ENCODE measurements around the gene PANX2. TPM values are rescaled to one million over a fixed set of nuclear protein-coding genes. Genes with fewer than 3 reads are reported as not detected.
A peak's percentile ranks its signal among the peaks of the same experiment; 100 is the strongest.

Gene PANX2
- total and polyA plus RNA-seq, 9 of the 15 experiments (the other 6 are each of a cell fraction or from before 2014, with no cell fraction given) = 0.01 to 3.9 (median 0.67) TPM; not detected in 1

DNA sequence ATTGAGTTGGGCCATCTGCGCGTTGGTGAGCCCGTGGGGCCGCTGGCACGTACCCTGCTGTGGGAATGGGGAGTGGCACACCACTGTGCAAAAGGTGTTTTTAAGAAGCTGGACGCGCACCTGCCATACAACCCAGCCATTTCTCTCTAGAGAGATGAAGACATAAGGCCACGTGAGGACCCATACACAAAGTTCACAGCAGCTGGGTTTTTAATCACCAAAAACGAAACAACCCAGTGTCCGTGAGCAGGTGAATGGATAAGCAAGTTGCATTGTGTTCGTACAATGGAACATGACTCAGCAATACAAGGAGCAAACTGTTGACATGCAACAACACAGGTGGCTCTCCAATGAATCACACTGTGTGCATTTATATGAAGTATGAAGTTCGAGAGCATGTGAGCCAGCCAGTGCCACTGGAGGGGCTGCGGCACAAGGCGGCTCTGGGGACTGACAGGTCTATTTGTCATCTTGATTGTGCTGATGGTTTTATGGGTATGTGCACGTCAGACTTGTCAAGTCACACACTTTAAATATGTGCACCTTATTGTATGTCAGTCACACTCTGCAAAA lies 30.6 kb upstream of the PANX2 start (continued):
- TF ChIP-seq EGR1 (conservative IDR thresholded peaks at IDR 0.05) (no peak), ZNF311 (CRISPR knock-in tag; IDR thresholded peaks at IDR 0.05) (no peak), MAFK (IDR thresholded peaks at IDR 0.05; ENCODE audit: low read length) (peak; percentile 84), BRD9 (IDR thresholded peaks at IDR 0.05; ENCODE audit: low read depth, partially characterized antibody) (no peak), ZNF57 (CRISPR knock-in tag; IDR thresholded peaks at IDR 0.05) (no peak), PTRF (tag; IDR thresholded peaks at IDR 0.05) (no peak), MED1 (CRISPR knock-in tag; IDR thresholded peaks at IDR 0.05; ENCODE audit: borderline replicate concordance) (no peak), MCM7 (IDR thresholded peaks at IDR 0.05) (no peak), PYGO2 (tag; IDR thresholded peaks at IDR 0.05) (no peak), SETDB1 (IDR thresholded peaks at IDR 0.05; ENCODE audit: low read length) (no peak), RFX7 (CRISPR knock-in tag; IDR thresholded peaks at IDR 0.05) (no peak), EHMT2 (IDR thresholded peaks at IDR 0.05) (no peak), YY1 (IDR thresholded peaks at IDR 0.05; ENCODE audit: borderline replicate concordance in 1 of 3, control insufficient read depth in 1 of 3, extremely low read depth in 1 of 3, insufficient read depth in 3 of 3, insufficient read length in 1 of 3, insufficient replicate concordance in 2 of 3, low read depth in 1 of 3, low read length in 2 of 3) (no peak), C11orf30 (IDR thresholded peaks at IDR 0.05; ENCODE audit: low read depth) (peak; percentile 89), ZNF561 (CRISPR knock-in tag; conservative IDR thresholded peaks at IDR 0.05) (no peak), ATF1 (CRISPR knock-in tag; IDR thresholded peaks at IDR 0.05) (no peak), ATF1 (tag; IDR thresholded peaks at IDR 0.05) (0 out of 2 replicates have a peak, but pooled peaks have one; percentile 34), SREBF2 (CRISPR knock-in tag; IDR thresholded peaks at IDR 0.05) (no peak), ZNF830 (CRISPR knock-in tag; IDR thresholded peaks at IDR 0.05) (no peak), MEIS2 (IDR thresholded peaks at IDR 0.05; ENCODE audit: partially characterized antibody) (peak; percentile 99), RBFOX2 (IDR thresholded peaks at IDR 0.05; ENCODE audit: low read depth, low read length) (no peak), SMAD4 (CRISPR knock-in tag; conservative IDR thresholded peaks at IDR 0.05) (no peak), CBFA2T3 (IDR thresholded peaks at IDR 0.05) (peak; percentile 8; the same call in 1 of the 2 replicates), ZNF12 (CRISPR knock-in tag; IDR thresholded peaks at IDR 0.05) (no peak), RBM15 (IDR thresholded peaks at IDR 0.05; ENCODE audit: insufficient read depth, low read length) (no peak)
- TF ChIP-seq, protein P1, sequence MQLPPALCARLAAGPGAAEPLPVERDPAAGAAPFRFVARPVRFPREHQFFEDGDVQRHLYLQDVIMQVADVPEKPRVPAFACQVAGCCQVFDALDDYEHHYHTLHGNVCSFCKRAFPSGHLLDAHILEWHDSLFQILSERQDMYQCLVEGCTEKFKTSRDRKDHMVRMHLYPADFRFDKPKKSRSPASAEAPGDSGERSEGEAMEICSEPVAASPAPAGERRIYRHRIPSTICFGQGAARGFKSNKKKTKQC (CRISPR knock-in tag; IDR thresholded peaks at IDR 0.05) = no peak
- TF ChIP-seq, protein P2, sequence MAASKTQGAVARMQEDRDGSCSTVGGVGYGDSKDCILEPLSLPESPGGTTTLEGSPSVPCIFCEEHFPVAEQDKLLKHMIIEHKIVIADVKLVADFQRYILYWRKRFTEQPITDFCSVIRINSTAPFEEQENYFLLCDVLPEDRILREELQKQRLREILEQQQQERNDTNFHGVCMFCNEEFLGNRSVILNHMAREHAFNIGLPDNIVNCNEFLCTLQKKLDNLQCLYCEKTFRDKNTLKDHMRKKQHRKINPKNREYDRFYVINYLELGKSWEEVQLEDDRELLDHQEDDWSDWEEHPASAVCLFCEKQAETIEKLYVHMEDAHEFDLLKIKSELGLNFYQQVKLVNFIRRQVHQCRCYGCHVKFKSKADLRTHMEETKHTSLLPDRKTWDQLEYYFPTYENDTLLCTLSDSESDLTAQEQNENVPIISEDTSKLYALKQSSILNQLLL (CRISPR knock-in tag; IDR thresholded peaks at IDR 0.05; ENCODE audit: borderline replicate concordance) = no peak
- TF ChIP-seq, protein P3, sequence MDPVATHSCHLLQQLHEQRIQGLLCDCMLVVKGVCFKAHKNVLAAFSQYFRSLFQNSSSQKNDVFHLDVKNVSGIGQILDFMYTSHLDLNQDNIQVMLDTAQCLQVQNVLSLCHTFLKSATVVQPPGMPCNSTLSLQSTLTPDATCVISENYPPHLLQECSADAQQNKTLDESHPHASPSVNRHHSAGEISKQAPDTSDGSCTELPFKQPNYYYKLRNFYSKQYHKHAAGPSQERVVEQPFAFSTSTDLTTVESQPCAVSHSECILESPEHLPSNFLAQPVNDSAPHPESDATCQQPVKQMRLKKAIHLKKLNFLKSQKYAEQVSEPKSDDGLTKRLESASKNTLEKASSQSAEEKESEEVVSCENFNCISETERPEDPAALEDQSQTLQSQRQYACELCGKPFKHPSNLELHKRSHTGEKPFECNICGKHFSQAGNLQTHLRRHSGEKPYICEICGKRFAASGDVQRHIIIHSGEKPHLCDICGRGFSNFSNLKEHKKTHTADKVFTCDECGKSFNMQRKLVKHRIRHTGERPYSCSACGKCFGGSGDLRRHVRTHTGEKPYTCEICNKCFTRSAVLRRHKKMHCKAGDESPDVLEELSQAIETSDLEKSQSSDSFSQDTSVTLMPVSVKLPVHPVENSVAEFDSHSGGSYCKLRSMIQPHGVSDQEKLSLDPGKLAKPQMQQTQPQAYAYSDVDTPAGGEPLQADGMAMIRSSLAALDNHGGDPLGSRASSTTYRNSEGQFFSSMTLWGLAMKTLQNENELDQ (CRISPR knock-in tag; IDR thresholded peaks at IDR 0.05; ENCODE audit: borderline replicate concordance) = no peak
